Measurements from ENCODE around the gene SEPTIN1. TPM values are rescaled to one million over a fixed set of nuclear protein-coding genes. Genes with fewer than 3 reads are reported as not detected.
"Not testable (repeated sequence)": the region's sequence is repeated elsewhere in the genome, so short reads cannot be mapped to it uniquely, and the experiment has no call there.

The SEPTIN1 gene
- total RNA-seq, 1 experiment from 2014 or later: 0.45 TPM

GRCh38 chr16:30335028-30335597, 47.2 kb downstream of the SEPTIN1 start:
- not testable (repeated sequence) for H3K36me3 ChIP-seq; H3K4me1 ChIP-seq; H3K9me3 ChIP-seq (replicated peaks); H3K27me3 ChIP-seq
- Histone ChIP-seq H3K4me3 (peak overlapping the region; percentile 99), H3K27ac (peak overlapping the region; percentile 83)
- peak; percentile 87 to 90 for DNase-seq

GRCh38 chr16:30334473-30334989, 47.8 kb downstream of the SEPTIN1 start:
- peak; percentile 85 to 86 for DNase-seq
- peak overlapping the region; percentile 83 for H3K27ac ChIP-seq

More at GRCh38 chr16:30334473-30334989, 47.8 kb downstream of the SEPTIN1 start:
- not testable (repeated sequence) for H3K36me3 ChIP-seq; H3K4me1 ChIP-seq; H3K27me3 ChIP-seq; H3K9me3 ChIP-seq (replicated peaks)
- peak overlapping the region; percentile 99 for H3K4me3 ChIP-seq

Other genes with a start within 250 kb of the SEPTIN1 start
- 5.6 and 7.0 TPM in 2 replicates for gene CORO1A, start 199.0 kb downstream of the SEPTIN1 start, total RNA-seq (2014; rRNA removed; shearing (Covaris generic))
- 38.1 and 50.8 TPM in 2 replicates for gene BOLA2B, start 188.9 kb downstream of the SEPTIN1 start, total RNA-seq (2014; rRNA removed; shearing (Covaris generic))
- 15.2 and 21.7 TPM in 2 replicates for gene SLX1A, start 188.7 kb downstream of the SEPTIN1 start, total RNA-seq (2014; rRNA removed; shearing (Covaris generic))
- 2.2 and 4.3 TPM in 2 replicates for gene SULT1A3, start 183.3 kb downstream of the SEPTIN1 start, total RNA-seq (2014; rRNA removed; shearing (Covaris generic))
- 2.3 and 3.9 TPM in 2 replicates for gene NPIPB13, start 134.1 kb downstream of the SEPTIN1 start, total RNA-seq (2014; rRNA removed; shearing (Covaris generic))
- 52.2 and 52.3 TPM in 2 replicates for gene CD2BP2, start 27.3 kb downstream of the SEPTIN1 start, total RNA-seq (2014; rRNA removed; shearing (Covaris generic))
- 33.7 and 36.0 TPM in 2 replicates for gene TBC1D10B, start 12.1 kb downstream of the SEPTIN1 start, total RNA-seq (2014; rRNA removed; shearing (Covaris generic))
- gene MYL11, start 7.8 kb downstream of the SEPTIN1 start, total RNA-seq (2014; rRNA removed; shearing (Covaris generic)): 10.8 and 13.1 TPM in 2 replicates
- gene ZNF48, start 12.9 kb upstream of the SEPTIN1 start, total RNA-seq (2014; rRNA removed; shearing (Covaris generic)): 9.3 and 10.1 TPM in 2 replicates
- 10.4 and 14.0 TPM in 2 replicates for gene ZNF771, start 25.0 kb upstream of the SEPTIN1 start, total RNA-seq (2014; rRNA removed; shearing (Covaris generic))
- 80.0 and 88.5 TPM in 2 replicates for gene DCTPP1, start 47.5 kb upstream of the SEPTIN1 start, total RNA-seq (2014; rRNA removed; shearing (Covaris generic))
- 18.2 and 22.9 TPM in 2 replicates for gene SEPHS2, start 63.3 kb upstream of the SEPTIN1 start, total RNA-seq (2014; rRNA removed; shearing (Covaris generic))
- not detected in 2 replicates for gene ITGAL, start 90.2 kb upstream of the SEPTIN1 start, total RNA-seq (2014; rRNA removed; shearing (Covaris generic))
- 59.7 and 62.5 TPM in 2 replicates for gene ZNF768, start 144.0 kb upstream of the SEPTIN1 start, total RNA-seq (2014; rRNA removed; shearing (Covaris generic))
- 11.2 and 12.0 TPM in 2 replicates for gene ZNF747, start 152.3 kb upstream of the SEPTIN1 start, total RNA-seq (2014; rRNA removed; shearing (Covaris generic))
- 10.7 and 11.3 TPM in 2 replicates for gene ZNF764, start 175.8 kb upstream of the SEPTIN1 start, total RNA-seq (2014; rRNA removed; shearing (Covaris generic))
- 4.2 and 4.3 TPM in 2 replicates for gene ZNF688, start 189.2 kb upstream of the SEPTIN1 start, total RNA-seq (2014; rRNA removed; shearing (Covaris generic))
- 13.1 and 18.2 TPM in 2 replicates for gene ZNF785, start 203.1 kb upstream of the SEPTIN1 start, total RNA-seq (2014; rRNA removed; shearing (Covaris generic))
- gene ZNF689, start 227.8 kb upstream of the SEPTIN1 start, total RNA-seq (2014; rRNA removed; shearing (Covaris generic)): 15.6 and 16.4 TPM in 2 replicates

All from SJCRH30 (cell line).